Endothelial cell (in vitro differentiated cells): ENCODE results near the gene ARL16. TPM values are rescaled to one million over a fixed set of nuclear protein-coding genes. Genes with fewer than 3 reads are reported as not detected.

ENCODE experiments used
- DNase-seq: peaks from one replicate; pipeline ENCODE4 v3.0.0; 2021; ENCODE audit warnings: low spot score
- H3K27ac Mint-ChIP-seq: one replicate; pipeline ENCODE4 v1.8.0; 2021; ENCODE audit warnings: mixed read lengths, inconsistent platforms; ENCODE audit not compliant: unreplicated experiment
- H3K27me3 Mint-ChIP-seq: one replicate; pipeline ENCODE4 v1.8.0; 2021; ENCODE audit warnings: mild to moderate bottlenecking, moderate library complexity, mixed read lengths, inconsistent platforms; ENCODE audit not compliant: unreplicated experiment
- H3K36me3 Mint-ChIP-seq: one replicate; pipeline ENCODE4 v1.8.0; 2021; ENCODE audit warnings: mild to moderate bottlenecking, low read depth, mixed read lengths, inconsistent platforms; ENCODE audit not compliant: unreplicated experiment
- H3K4me1 Mint-ChIP-seq: one replicate; pipeline ENCODE4 v1.8.0; 2021; ENCODE audit warnings: mild to moderate bottlenecking, mixed read lengths, inconsistent platforms; ENCODE audit not compliant: unreplicated experiment
- H3K4me3 Mint-ChIP-seq: one replicate; pipeline ENCODE4 v1.8.0; 2021; ENCODE audit warnings: mild to moderate bottlenecking, mixed read lengths, inconsistent platforms; ENCODE audit not compliant: unreplicated experiment
- H3K9me3 Mint-ChIP-seq: one replicate; pipeline ENCODE4 v1.8.0; 2021; ENCODE audit warnings: mixed read lengths, inconsistent platforms; ENCODE audit not compliant: unreplicated experiment
- total RNA-seq: library from RNA; stranded (reverse); fragmentation: NEBNext Ultra II Directional; extraction: Animal tissue kit (Norgen Biotek cat#: 25700); gene quantifications from one replicate; pipeline ENCODE4 v1.2.1, GENCODE V29; 2021; ENCODE audit not compliant: unreplicated experiment
- TF ChIP-seq, protein P1 (sequence below): fragments of 200-600 bp; sonication (generic); IDR thresholded peaks from one replicate; pipeline ENCODE4 v1.5.0; 2021; ENCODE audit warnings: antibody characterized with exemption; ENCODE audit not compliant: unreplicated experiment

The ARL16 gene
- total RNA-seq, 1 donor from 2014 or later = 54.0 TPM

DNA sequence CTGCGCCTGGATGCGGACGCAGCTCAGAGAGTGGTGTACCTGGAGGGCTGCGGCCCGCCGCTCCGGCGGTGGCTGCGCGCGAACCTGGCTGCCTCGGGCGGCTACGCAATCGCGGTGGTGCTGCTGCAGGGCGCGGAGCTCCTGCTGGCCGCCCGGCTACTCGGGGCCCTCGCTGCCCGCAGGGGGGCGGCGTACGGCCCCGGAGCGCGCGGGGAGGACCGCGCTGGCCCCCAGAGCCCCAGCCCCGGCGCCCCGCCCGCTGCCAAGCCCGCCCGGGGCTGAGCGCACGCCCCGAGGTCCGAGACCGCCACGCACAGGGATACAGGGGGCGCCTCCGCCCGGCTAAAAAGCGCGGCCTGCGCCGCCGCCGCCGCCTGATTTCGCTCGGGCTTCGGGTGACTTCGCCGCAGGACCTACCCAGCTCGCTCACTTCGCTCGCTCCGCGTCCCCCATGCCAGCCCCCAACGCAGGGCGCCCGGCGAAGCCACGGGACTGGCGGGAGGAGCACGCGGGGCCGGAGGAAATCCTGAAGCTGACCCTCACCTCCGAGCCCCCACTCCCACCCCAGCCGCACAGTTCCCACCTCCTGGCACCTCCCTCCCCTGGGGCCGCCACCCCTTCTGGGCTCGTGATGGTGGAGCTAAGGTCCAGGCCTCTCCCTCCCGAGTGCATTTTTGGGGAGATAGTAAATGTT is 35.4 kb downstream of the ARL16 start:
- peaks cover 3% of the 10 kb centered on the region for H3K36me3 Mint-ChIP-seq
- peaks cover 2% of the 10 kb centered on the region for H3K4me1 Mint-ChIP-seq
- peaks cover 28% of the 10 kb centered on the region for H3K27me3 Mint-ChIP-seq
- no peak for DNase-seq
- H3K9me3 Mint-ChIP-seq = no peaks in the 10 kb centered on the region
- TF ChIP-seq, protein P1, sequence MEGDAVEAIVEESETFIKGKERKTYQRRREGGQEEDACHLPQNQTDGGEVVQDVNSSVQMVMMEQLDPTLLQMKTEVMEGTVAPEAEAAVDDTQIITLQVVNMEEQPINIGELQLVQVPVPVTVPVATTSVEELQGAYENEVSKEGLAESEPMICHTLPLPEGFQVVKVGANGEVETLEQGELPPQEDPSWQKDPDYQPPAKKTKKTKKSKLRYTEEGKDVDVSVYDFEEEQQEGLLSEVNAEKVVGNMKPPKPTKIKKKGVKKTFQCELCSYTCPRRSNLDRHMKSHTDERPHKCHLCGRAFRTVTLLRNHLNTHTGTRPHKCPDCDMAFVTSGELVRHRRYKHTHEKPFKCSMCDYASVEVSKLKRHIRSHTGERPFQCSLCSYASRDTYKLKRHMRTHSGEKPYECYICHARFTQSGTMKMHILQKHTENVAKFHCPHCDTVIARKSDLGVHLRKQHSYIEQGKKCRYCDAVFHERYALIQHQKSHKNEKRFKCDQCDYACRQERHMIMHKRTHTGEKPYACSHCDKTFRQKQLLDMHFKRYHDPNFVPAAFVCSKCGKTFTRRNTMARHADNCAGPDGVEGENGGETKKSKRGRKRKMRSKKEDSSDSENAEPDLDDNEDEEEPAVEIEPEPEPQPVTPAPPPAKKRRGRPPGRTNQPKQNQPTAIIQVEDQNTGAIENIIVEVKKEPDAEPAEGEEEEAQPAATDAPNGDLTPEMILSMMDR = no peak
- no peak overlapping the region for H3K27ac Mint-ChIP-seq
- no peak overlapping the region for H3K4me3 Mint-ChIP-seq

DNA sequence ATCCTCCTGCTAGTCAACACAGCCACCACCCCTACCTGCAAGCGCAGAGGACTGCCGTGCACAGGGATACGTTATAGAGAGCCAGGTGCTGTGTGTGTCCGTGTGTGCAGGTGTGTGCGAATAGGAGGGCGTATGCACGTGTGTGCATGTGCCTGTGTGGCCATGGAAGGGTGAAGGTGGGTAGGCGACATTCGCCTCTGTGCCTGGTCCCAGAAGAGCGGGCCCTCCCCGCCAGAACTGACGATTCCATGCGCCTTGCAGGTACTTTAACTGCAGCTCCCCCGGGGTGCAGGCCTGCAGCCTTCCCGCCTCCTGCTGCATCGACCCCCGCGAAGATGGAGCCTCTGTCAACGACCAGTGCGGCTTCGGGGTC is 36.0 kb downstream of the ARL16 start:
- TF ChIP-seq, protein P1 = no peak
- H3K27ac Mint-ChIP-seq = no peak overlapping the region

DNA sequence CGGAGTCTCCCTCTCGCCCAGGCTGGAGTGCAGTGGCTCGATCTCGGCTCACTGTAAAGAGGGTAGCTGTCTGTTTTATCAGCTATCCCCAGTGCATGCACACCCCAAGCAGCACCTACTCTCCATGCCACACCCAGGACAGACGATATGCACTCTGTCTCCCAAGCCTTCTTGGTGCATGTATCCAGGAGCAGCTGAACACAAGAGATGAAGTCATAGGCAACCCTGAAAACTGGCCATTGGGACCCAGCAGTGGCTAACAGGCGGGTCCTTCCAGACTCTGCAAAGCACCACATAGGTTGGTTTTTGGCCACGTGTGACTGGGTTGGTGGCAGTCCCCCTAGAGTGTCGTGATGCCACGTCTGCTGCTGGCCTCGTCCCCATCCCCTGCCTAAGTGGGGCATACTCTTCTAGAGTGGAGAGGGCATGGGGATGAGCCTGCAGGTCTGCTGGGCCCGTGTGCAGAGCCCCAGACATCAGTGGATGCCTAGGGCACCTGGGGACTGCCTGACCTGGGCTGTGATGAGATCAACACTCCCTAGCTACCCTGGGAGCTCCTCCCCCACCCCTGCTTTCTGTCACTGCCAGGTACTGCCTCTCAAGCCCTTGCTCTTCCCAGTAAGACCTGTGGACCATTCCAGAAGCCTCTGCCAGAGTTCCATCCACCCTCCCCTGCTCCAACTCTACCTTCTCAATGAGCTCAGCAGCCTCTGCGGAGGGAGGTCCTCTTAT is 36.6 kb downstream of the ARL16 start:
- Mint-ChIP-seq H3K36me3 (peaks cover 3% of the 10 kb centered on the region), H3K27me3 (peaks cover 24% of the 10 kb centered on the region), H3K4me1 (peaks cover 2% of the 10 kb centered on the region), H3K9me3 (no peaks in the 10 kb centered on the region), H3K27ac (no peak overlapping the region), H3K4me3 (peak overlapping the region; percentile 59)
- TF ChIP-seq, protein P1 = no peak
- no peak for DNase-seq

More for the DNA sequence above, 36.0 kb downstream of the ARL16 start:
- no peaks in the 10 kb centered on the region for H3K9me3 Mint-ChIP-seq
- peaks cover 3% of the 10 kb centered on the region for H3K36me3 Mint-ChIP-seq
- peaks cover 27% of the 10 kb centered on the region for H3K27me3 Mint-ChIP-seq
- DNase-seq = no peak
- peaks cover 2% of the 10 kb centered on the region for H3K4me1 Mint-ChIP-seq
- peak overlapping the region; percentile 59 for H3K4me3 Mint-ChIP-seq

DNA sequence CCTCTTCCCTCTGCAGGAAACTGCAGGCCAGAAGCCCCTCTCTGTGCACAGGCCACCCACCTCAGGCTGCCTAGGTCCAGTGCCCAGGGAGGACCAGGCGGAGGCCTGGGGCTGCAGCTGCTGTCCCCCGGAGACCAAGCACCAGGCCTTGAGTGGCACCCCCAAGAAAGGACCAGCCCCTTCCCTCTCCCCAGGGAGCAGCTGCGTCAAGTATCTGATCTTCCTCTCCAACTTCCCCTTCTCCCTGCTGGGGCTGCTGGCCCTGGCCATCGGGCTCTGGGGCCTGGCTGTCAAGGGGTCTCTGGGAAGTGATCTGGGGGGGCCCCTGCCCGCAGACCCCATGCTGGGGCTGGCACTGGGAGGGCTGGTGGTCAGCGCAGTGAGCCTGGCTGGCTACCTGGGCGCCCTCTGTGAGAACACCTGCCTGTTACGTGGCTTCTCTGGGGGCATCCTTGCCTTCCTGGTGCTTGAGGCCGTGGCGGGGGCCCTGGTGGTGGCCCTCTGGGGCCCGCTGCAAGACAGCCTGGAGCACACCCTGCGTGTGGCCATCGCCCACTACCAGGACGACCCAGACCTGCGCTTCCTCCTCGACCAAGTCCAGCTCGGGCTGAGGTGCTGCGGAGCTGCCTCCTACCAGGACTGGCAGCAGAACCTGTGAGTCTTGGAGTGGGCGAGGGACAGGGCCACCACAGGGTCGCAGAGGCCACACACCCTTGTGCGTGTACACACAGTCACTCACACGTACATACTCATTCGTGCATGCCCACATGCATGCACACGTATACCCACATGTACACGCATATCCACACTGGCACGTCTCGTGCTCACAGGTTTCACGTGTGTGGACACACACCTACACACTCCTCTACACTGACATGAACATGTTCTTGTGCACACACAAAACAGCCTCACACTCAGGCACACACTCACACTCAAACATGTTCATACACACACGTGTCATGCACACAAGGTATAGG is 38.3 kb downstream of the ARL16 start:
- H3K27me3 Mint-ChIP-seq = peaks cover 21% of the 10 kb centered on the region
- no peak for DNase-seq
- H3K9me3 Mint-ChIP-seq = no peaks in the 10 kb centered on the region
- TF ChIP-seq, protein P1 = no peak
- H3K4me3 Mint-ChIP-seq = no peak overlapping the region
- peaks cover 3% of the 10 kb centered on the region for H3K36me3 Mint-ChIP-seq
- H3K27ac Mint-ChIP-seq = no peak overlapping the region
- no peaks in the 10 kb centered on the region for H3K4me1 Mint-ChIP-seq
